SU-DHL-6 (cell line): ENCODE measurements around the gene PDE3B.

Source experiments
- H2AFZ ChIP-seq: fragments of 200-600 bp; sonication (generic); 2 replicates; pipeline ENCODE4 v1.6.1; 2014; ENCODE audit warnings: low read depth, mild to moderate bottlenecking, moderate library complexity, mixed read lengths, antibody characterized with exemption, low read length; ENCODE audit not compliant: severe bottlenecking
- H3F3A ChIP-seq: fragments of 200-600 bp; shearing (Covaris generic); 2 replicates; pipeline ENCODE4 v1.6.0; 2016; ENCODE audit warnings: antibody characterized with exemption, mild to moderate bottlenecking; ENCODE audit not compliant: insufficient read depth
- H3K27ac ChIP-seq: fragments of 200-600 bp; sonication (generic); 2 replicates; pipeline ENCODE4 v1.5.1; 2016; ENCODE audit warnings: low read depth, mild to moderate bottlenecking, low read length, moderate library complexity, mixed read lengths
- H3K27me3 ChIP-seq: fragments of 200-600 bp; sonication (generic), shearing (Covaris generic); 2 replicates; pipeline ENCODE4 v1.6.0; 2014; ENCODE audit warnings: mild to moderate bottlenecking, low read length
- H3K36me3 ChIP-seq: fragments of 200-600 bp; sonication (generic); 2 replicates; pipeline ENCODE4 v1.6.1; 2014; ENCODE audit warnings: mild to moderate bottlenecking, low read length, mixed read lengths
- H3K4me2 ChIP-seq: fragments of 300-600, 200-600 bp; shearing (Covaris generic), sonication (generic); 2 replicates; pipeline ENCODE4 v1.6.0; 2014; ENCODE audit warnings: low read length, low read depth, mild to moderate bottlenecking; ENCODE audit not compliant: poor library complexity, severe bottlenecking
- H3K4me3 ChIP-seq: fragments of 200-600 bp; sonication (generic); 2 replicates; pipeline ENCODE4 v1.5.1; 2014; ENCODE audit warnings: antibody characterized with exemption, low read length, mild to moderate bottlenecking, mixed read lengths; ENCODE audit not compliant: insufficient read depth, poor library complexity, severe bottlenecking
- H3K79me2 ChIP-seq: fragments of 200-600 bp; sonication (generic); 2 replicates; pipeline ENCODE4 v1.6.1; 2014; ENCODE audit warnings: mild to moderate bottlenecking, low read length, moderate library complexity; ENCODE audit not compliant: insufficient read depth
- H3K9ac ChIP-seq: fragments of 200-600 bp; sonication (generic); 2 replicates; pipeline ENCODE4 v1.7.0; 2014; ENCODE audit warnings: mild to moderate bottlenecking, low read length
- H3K9me2 ChIP-seq: fragments of 200-600 bp; sonication (generic); replicated peaks from 2 replicates; pipeline ENCODE4 v1.6.1; 2014; ENCODE audit warnings: low read length; ENCODE audit not compliant: insufficient read depth
- H3K9me3 ChIP-seq: fragments of 200-600 bp; sonication (generic); 2 replicates; pipeline ENCODE4 v1.6.1; 2014; ENCODE audit warnings: low read length, mixed read lengths; ENCODE audit not compliant: insufficient read depth
- H4K20me1 ChIP-seq: fragments of 200-600 bp; sonication (generic); 2 replicates; pipeline ENCODE4 v1.6.1; 2014; ENCODE audit warnings: low read depth, mild to moderate bottlenecking, antibody characterized with exemption, low read length, moderate library complexity, mixed read lengths
- CTCF ChIP-seq: fragments of 200-600 bp; sonication (generic); IDR thresholded peaks from one replicate; pipeline ENCODE4 v1.5.1; 2017; ENCODE audit warnings: antibody characterized with exemption, mild to moderate bottlenecking, low read length, moderate library complexity; ENCODE audit not compliant: insufficient read depth, poor library complexity, severe bottlenecking
- EZH2phosphoT487 ChIP-seq: fragments of 200-600 bp; sonication (generic), shearing (Covaris generic); conservative IDR thresholded peaks from 2 replicates; pipeline ENCODE4 v1.6.1; 2018; ENCODE audit warnings: mild to moderate bottlenecking, antibody characterized with exemption, low read length, moderate library complexity, mixed read lengths

PDE3B gene

GRCh38 chr11:14617241-14618027 is 26.2 kb upstream of the PDE3B start:
- Histone ChIP-seq H3K27me3 (no peaks in the 10 kb centered on the region), H3K4me2 (no peak overlapping the region), H3K27ac (no peak overlapping the region), H3K9me3 (no peaks in the 10 kb centered on the region), H3K4me3 (no peak overlapping the region), H2AFZ (no peak overlapping the region), H3K9ac (no peak overlapping the region), H4K20me1 (no peaks in the 10 kb centered on the region), H3K36me3 (no peaks in the 10 kb centered on the region), H3K9me2 (no peaks in the 10 kb centered on the region), H3F3A (no peaks in the 10 kb centered on the region), H3K79me2 (no peaks in the 10 kb centered on the region)
- TF ChIP-seq EZH2phosphoT487 = no peak
- no peak for TF ChIP-seq CTCF

- Histone ChIP-seq H3K4me2 (no peak overlapping the region), H4K20me1 (no peaks in the 10 kb centered on the region), H3K27ac (no peak overlapping the region), H3K36me3 (no peaks in the 10 kb centered on the region), H3K27me3 (no peaks in the 10 kb centered on the region), H3K9ac (no peak overlapping the region), H3K79me2 (no peaks in the 10 kb centered on the region), H3K9me3 (no peaks in the 10 kb centered on the region), H2AFZ (no peak overlapping the region), H3F3A (no peaks in the 10 kb centered on the region), H3K9me2 (no peaks in the 10 kb centered on the region), H3K4me3 (no peak overlapping the region)
- TF ChIP-seq EZH2phosphoT487 (no peak), CTCF (no peak)
Measured at GRCh38 chr11:14618060-14618459, 25.5 kb upstream of the PDE3B start.

- no peak overlapping the region for H3K27ac ChIP-seq
Measured at GRCh38 chr11:14619603-14620531, 23.7 kb upstream of the PDE3B start.

More at GRCh38 chr11:14619603-14620531, 23.7 kb upstream of the PDE3B start:
- Histone ChIP-seq H3K9me2 (no peaks in the 10 kb centered on the region), H3K27me3 (no peaks in the 10 kb centered on the region), H4K20me1 (no peaks in the 10 kb centered on the region), H2AFZ (no peak overlapping the region), H3K9ac (no peak overlapping the region), H3K79me2 (no peaks in the 10 kb centered on the region), H3K9me3 (no peaks in the 10 kb centered on the region), H3K4me2 (no peak overlapping the region), H3K4me3 (no peak overlapping the region), H3K36me3 (no peaks in the 10 kb centered on the region), H3F3A (no peaks in the 10 kb centered on the region)
- TF ChIP-seq CTCF (no peak), EZH2phosphoT487 (no peak)
